MM.1S (cell line): Measurements from ENCODE around the gene RAD23B.

Experiments
- DNase-seq: peaks from one replicate; pipeline ENCODE4 v3.0.0-alpha.2; 2015
- H2AFZ ChIP-seq: fragments of 300-600 bp; sonication (generic); 2 replicates; pipeline ENCODE4 v1.6.0; 2016; ENCODE audit warnings: antibody characterized with exemption, low read length
- H3F3A ChIP-seq: fragments of 300-600 bp; sonication (generic); 2 replicates; pipeline ENCODE4 v1.6.1; 2016; ENCODE audit warnings: mild to moderate bottlenecking, antibody characterized with exemption, low read length, moderate library complexity, mixed read lengths; ENCODE audit not compliant: insufficient read depth
- H3K27ac ChIP-seq: fragments of 300-600 bp; sonication (generic); 2 replicates; pipeline ENCODE4 v1.5.1; 2016; ENCODE audit warnings: mild to moderate bottlenecking, low read length
- H3K27me3 ChIP-seq: fragments of 300-600 bp; sonication (generic); replicated peaks from 2 replicates; pipeline ENCODE4 v1.6.0; 2016; ENCODE audit warnings: low read length; ENCODE audit not compliant: insufficient read depth
- H3K36me3 ChIP-seq: fragments of 300-600 bp; sonication (generic); replicated peaks from 2 replicates; pipeline ENCODE4 v1.6.1; 2016; ENCODE audit warnings: mild to moderate bottlenecking, low read length, mixed read lengths; ENCODE audit not compliant: insufficient read depth
- H3K4me1 ChIP-seq: fragments of 300-600 bp; sonication (generic); 2 replicates; pipeline ENCODE4 v1.6.1; 2016; ENCODE audit warnings: low read length, mixed read lengths
- H3K4me2 ChIP-seq: fragments of 300-600 bp; sonication (generic); 2 replicates; pipeline ENCODE4 v1.6.0; 2016; ENCODE audit warnings: low read depth, low read length
- H3K4me3 ChIP-seq: fragments of 300-600 bp; sonication (generic); 2 replicates; pipeline ENCODE4 v1.5.1; 2016; ENCODE audit warnings: low read length, mixed read lengths
- H3K79me2 ChIP-seq: fragments of 300-600 bp; sonication (generic); 2 replicates; pipeline ENCODE4 v1.6.1; 2016; ENCODE audit warnings: mixed run types, low read length, mixed read lengths
- H3K9ac ChIP-seq: fragments of 300-600 bp; sonication (generic); 2 replicates; pipeline ENCODE4 v1.6.1; 2016; ENCODE audit warnings: low read length, mixed read lengths
- H3K9me2 ChIP-seq: fragments of 300-600 bp; sonication (generic); replicated peaks from 2 replicates; pipeline ENCODE4 v1.6.1; 2016; ENCODE audit warnings: mild to moderate bottlenecking, low read length, mixed read lengths; ENCODE audit not compliant: insufficient read depth
- H3K9me3 ChIP-seq: fragments of 300-600 bp; sonication (generic); replicated peaks from 2 replicates; pipeline ENCODE4 v1.6.1; 2016; ENCODE audit warnings: mild to moderate bottlenecking, low read length, mixed read lengths; ENCODE audit not compliant: insufficient read depth
- H4K20me1 ChIP-seq: fragments of 300-600 bp; sonication (generic); 2 replicates; pipeline ENCODE4 v1.6.1; 2016; ENCODE audit warnings: mild to moderate bottlenecking, low read length, moderate library complexity, mixed read lengths; ENCODE audit not compliant: insufficient read depth
- CTCF ChIP-seq: fragments of 300-600 bp; sonication (generic); IDR thresholded peaks from 2 replicates; pipeline ENCODE4 v1.5.1; 2016; ENCODE audit warnings: antibody characterized with exemption, low read length, mixed read lengths
- EZH2 ChIP-seq: fragments of 300-600 bp; sonication (generic); optimal IDR thresholded peaks from 2 replicates; pipeline ENCODE3; 2017; ENCODE audit warnings: low read depth, mild to moderate bottlenecking, antibody characterized with exemption, low read length, mixed read lengths
- EZH2phosphoT487 ChIP-seq: fragments of 300-600 bp; sonication (generic); IDR thresholded peaks from 2 replicates; pipeline ENCODE4 v1.6.1; 2018; ENCODE audit warnings: antibody characterized with exemption, low read length

Gene RAD23B

GRCh38 chr9:107312376-107313050 is 29.4 kb downstream of the RAD23B start:
- TF ChIP-seq EZH2, result no peak
- no peak for TF ChIP-seq CTCF
- TF ChIP-seq EZH2phosphoT487, result no peak
- peaks cover 96% of the 10 kb centered on the region for H3K79me2 ChIP-seq
- peaks cover 11% of the 10 kb centered on the region; the same call in 1 of the 2 replicates for H3K4me1 ChIP-seq
- no peaks in the 10 kb centered on the region for H3K27me3 ChIP-seq
- H3K4me2 ChIP-seq, result no peak overlapping the region
- 0 out of 2 replicates have a peak, but pooled peaks cover 5% of the 10 kb centered on the region for H3F3A ChIP-seq
- no peak for DNase-seq
- H4K20me1 ChIP-seq, result peaks cover 19% of the 10 kb centered on the region
- no peaks in the 10 kb centered on the region for H3K9me2 ChIP-seq
- H3K27ac ChIP-seq, result no peak overlapping the region
- H3K9ac ChIP-seq, result no peak overlapping the region
- H3K36me3 ChIP-seq, result peaks cover 6% of the 10 kb centered on the region; the same call in 1 of the 2 replicates
- no peak overlapping the region for H3K4me3 ChIP-seq
- H2AFZ ChIP-seq, result no peak overlapping the region
- H3K9me3 ChIP-seq, result no peaks in the 10 kb centered on the region

GRCh38 chr9:107313555-107314096 is 30.5 kb downstream of the RAD23B start:
- Histone ChIP-seq H3K27me3 (no peaks in the 10 kb centered on the region), H3K4me2 (no peak overlapping the region), H3K79me2 (peaks cover 96% of the 10 kb centered on the region), H3K36me3 (peaks cover 7% of the 10 kb centered on the region; the same call in 1 of the 2 replicates), H2AFZ (no peak overlapping the region), H3K4me1 (peaks cover 11% of the 10 kb centered on the region; the same call in 1 of the 2 replicates), H3K9ac (no peak overlapping the region), H4K20me1 (peaks cover 23% of the 10 kb centered on the region), H3K9me2 (no peaks in the 10 kb centered on the region), H3F3A (0 out of 2 replicates have a peak, but pooled peaks cover 5% of the 10 kb centered on the region), H3K27ac (no peak overlapping the region), H3K9me3 (no peaks in the 10 kb centered on the region), H3K4me3 (no peak overlapping the region)
- no peak for TF ChIP-seq CTCF
- TF ChIP-seq EZH2, result no peak
- no peak for TF ChIP-seq EZH2phosphoT487
- no peak for DNase-seq

GRCh38 chr9:107314763-107315162 is 31.7 kb downstream of the RAD23B start:
- peak; percentile 26 for DNase-seq
- Histone ChIP-seq H3K9ac (no peak overlapping the region), H4K20me1 (peaks cover 20% of the 10 kb centered on the region), H3K36me3 (peaks cover 9% of the 10 kb centered on the region; the same call in 1 of the 2 replicates), H3K9me3 (no peaks in the 10 kb centered on the region), H2AFZ (no peak overlapping the region), H3F3A (0 out of 2 replicates have a peak, but pooled peaks cover 5% of the 10 kb centered on the region), H3K9me2 (no peaks in the 10 kb centered on the region), H3K4me3 (no peak overlapping the region), H3K79me2 (peaks cover 96% of the 10 kb centered on the region), H3K27ac (peak overlapping the region; percentile 37; the same call in 1 of the 2 replicates), H3K4me1 (peaks cover 11% of the 10 kb centered on the region; the same call in 1 of the 2 replicates), H3K4me2 (no peak overlapping the region; the same call in 1 of the 2 replicates), H3K27me3 (no peaks in the 10 kb centered on the region)
- TF ChIP-seq CTCF (no peak), EZH2phosphoT487 (no peak)
